HEK293T (cell line): ENCODE data around the gene DIPK1A.

Experiments used
- CTCF ChIA-PET: fragments of 350-600 bp; formaldehyde crosslinking; extraction: SDS; loops from one replicate; lab custom pipeline; 2021; ENCODE audit warnings: antibody characterized with exemption, inconsistent platforms; lab: Yijun Ruan, JAX
- POLR2A ChIA-PET: fragments of 350-600 bp; formaldehyde crosslinking; extraction: SDS; loops from one replicate; lab custom pipeline; 2020; ENCODE audit warnings: antibody characterized with exemption, inconsistent platforms; lab: Yijun Ruan, JAX
- DNase-seq: peaks from one replicate; pipeline ENCODE4 v3.0.0; 2012; ENCODE audit warnings: mixed read lengths; ENCODE audit errors: extremely low spot score
- ARNT ChIP-seq: fragments of 450-650 bp; IDR thresholded peaks from 2 replicates; pipeline ENCODE4 v1.6.1; 2017; ENCODE audit warnings: mild to moderate bottlenecking
- BHLHE40 ChIP-seq: fragments of 450-650 bp; IDR thresholded peaks from 2 replicates; pipeline ENCODE4 v1.6.1; 2016; ENCODE audit warnings: mild to moderate bottlenecking, moderate library complexity, borderline replicate concordance
- CTBP1 ChIP-seq: fragments of 450-650 bp; IDR thresholded peaks from 2 replicates; pipeline ENCODE4 v1.6.1; 2016; ENCODE audit warnings: borderline replicate concordance
- ELF4 ChIP-seq: fragments of 450-650 bp; IDR thresholded peaks from 2 replicates; pipeline ENCODE4 v1.6.1; 2017; ENCODE audit warnings: antibody characterized with exemption
- FOXA1 ChIP-seq: fragments of 450-650 bp; IDR thresholded peaks from 2 replicates; pipeline ENCODE4 v1.6.1; 2016; ENCODE audit warnings: mild to moderate bottlenecking
- FOXK2 ChIP-seq: fragments of 450-650 bp; IDR thresholded peaks from 2 replicates; pipeline ENCODE4 v1.6.1; 2016; ENCODE audit warnings: mild to moderate bottlenecking
- FOXM1 ChIP-seq: fragments of 450-650 bp; IDR thresholded peaks from 2 replicates; pipeline ENCODE4 v1.6.1; 2017; ENCODE audit warnings: mild to moderate bottlenecking, borderline replicate concordance
- HDGF ChIP-seq: fragments of 450-650 bp; IDR thresholded peaks from 2 replicates; pipeline ENCODE4 v1.6.1; 2017; ENCODE audit warnings: antibody characterized with exemption, borderline replicate concordance
- L3MBTL2 ChIP-seq: fragments of 450-650 bp; conservative IDR thresholded peaks from 2 replicates; pipeline ENCODE4 v1.6.1; 2016; ENCODE audit warnings: mild to moderate bottlenecking
- LEF1 ChIP-seq: fragments of 450-650 bp; IDR thresholded peaks from 2 replicates; pipeline ENCODE4 v1.6.1; 2017; ENCODE audit warnings: mild to moderate bottlenecking, borderline replicate concordance
- NFRKB ChIP-seq: fragments of 450-650 bp; IDR thresholded peaks from 2 replicates; pipeline ENCODE4 v1.6.1; 2016; ENCODE audit warnings: mild to moderate bottlenecking, moderate library complexity
- SP1 ChIP-seq: fragments of 450-650 bp; IDR thresholded peaks from 2 replicates; pipeline ENCODE4 v1.6.1; 2017
- SUZ12 ChIP-seq: fragments of 450-650 bp; IDR thresholded peaks from 2 replicates; pipeline ENCODE4 v1.6.1; 2016; ENCODE audit warnings: mild to moderate bottlenecking
- TARDBP ChIP-seq: fragments of 450-650 bp; IDR thresholded peaks from 2 replicates; pipeline ENCODE4 v1.6.1; 2016
- ZNF384 ChIP-seq: fragments of 450-650 bp; IDR thresholded peaks from 2 replicates; pipeline ENCODE4 v1.6.1; 2016
- TF ChIP-seq, protein P1 (sequence below): fragments of 450-650 bp; IDR thresholded peaks from 2 replicates; pipeline ENCODE4 v1.6.1; 2016

Gene DIPK1A

DNA sequence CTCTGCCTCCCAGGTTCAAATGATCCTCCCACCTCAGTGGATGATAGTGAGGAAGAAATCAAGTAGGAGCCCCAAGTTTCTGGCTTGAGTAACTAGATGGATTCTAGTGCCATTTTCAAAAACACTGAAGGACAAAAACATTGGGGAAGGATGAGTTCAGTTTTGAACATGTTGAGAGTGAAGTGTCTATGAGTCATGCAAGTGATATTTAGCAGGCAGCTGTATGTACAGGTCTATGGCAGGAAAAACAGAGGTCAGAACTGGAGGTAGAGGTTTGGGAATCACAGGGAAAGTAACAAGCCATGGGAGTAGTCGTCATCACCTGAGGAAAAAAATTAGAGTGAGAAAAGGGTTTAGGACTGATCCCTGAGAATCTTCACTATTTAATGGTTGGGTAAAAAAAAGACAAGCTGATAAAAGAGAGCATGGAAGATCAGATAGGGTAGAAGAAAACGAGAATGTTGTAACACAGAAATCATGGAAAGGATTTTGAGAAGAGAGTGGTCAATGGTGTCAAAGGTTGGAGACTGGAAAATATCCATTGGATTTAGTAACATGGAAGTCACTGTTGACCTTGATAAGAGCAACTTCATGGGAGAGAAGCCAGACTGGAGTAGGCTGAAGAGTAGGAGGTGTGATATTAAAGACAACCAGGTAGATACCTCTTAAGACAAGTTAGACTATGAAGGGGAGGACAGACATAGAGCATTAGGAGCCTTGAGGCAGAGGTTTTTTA, 53.1 kb downstream of the DIPK1A start:
- DNase-seq, result no peak
- POLR2A ChIA-PET, result no interaction called here
- TF ChIP-seq ZNF384, result no peak
- TF ChIP-seq FOXM1, result no peak
- TF ChIP-seq FOXA1, result no peak
- no peak for TF ChIP-seq LEF1
- no peak for TF ChIP-seq SP1
- TF ChIP-seq NFRKB, result no peak
- TF ChIP-seq BHLHE40, result no peak
- TF ChIP-seq, protein P1, sequence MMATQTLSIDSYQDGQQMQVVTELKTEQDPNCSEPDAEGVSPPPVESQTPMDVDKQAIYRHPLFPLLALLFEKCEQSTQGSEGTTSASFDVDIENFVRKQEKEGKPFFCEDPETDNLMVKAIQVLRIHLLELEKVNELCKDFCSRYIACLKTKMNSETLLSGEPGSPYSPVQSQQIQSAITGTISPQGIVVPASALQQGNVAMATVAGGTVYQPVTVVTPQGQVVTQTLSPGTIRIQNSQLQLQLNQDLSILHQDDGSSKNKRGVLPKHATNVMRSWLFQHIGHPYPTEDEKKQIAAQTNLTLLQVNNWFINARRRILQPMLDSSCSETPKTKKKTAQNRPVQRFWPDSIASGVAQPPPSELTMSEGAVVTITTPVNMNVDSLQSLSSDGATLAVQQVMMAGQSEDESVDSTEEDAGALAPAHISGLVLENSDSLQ, result no peak
- TF ChIP-seq ARNT, result no peak
- TF ChIP-seq SUZ12, result no peak
- TF ChIP-seq TARDBP, result no peak
- no peak for TF ChIP-seq L3MBTL2
- TF ChIP-seq FOXK2, result no peak
- no peak for TF ChIP-seq ELF4
- CTCF ChIA-PET, result no interaction called here

DNA sequence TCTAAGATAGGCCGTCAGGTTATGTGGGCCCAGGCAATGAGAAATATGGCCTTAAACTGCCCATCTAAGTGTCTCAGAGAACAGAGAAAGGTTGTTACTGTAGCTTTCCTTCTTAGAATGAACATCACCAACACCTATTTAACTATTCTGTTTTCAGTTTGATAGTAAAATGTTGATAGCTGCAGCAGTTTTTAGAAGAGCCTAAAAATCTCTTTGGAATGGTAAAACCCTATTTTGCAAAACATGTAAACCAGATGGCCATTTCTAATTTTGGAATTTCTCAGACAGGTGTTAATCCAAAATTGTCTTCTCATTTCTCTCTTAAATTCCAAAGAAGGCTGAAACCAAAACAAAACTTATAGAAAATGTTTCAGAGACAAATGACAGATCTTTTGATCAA, 57.5 kb downstream of the DIPK1A start:
- DNase-seq, result no peak
- TF ChIP-seq LEF1 (no peak), FOXK2 (no peak), FOXM1 (no peak), HDGF (no peak), L3MBTL2 (no peak), SUZ12 (no peak), ELF4 (no peak), ZNF384 (no peak), SP1 (no peak), FOXA1 (no peak), BHLHE40 (no peak), NFRKB (no peak), TARDBP (no peak), CTBP1 (no peak), ARNT (no peak)
- TF ChIP-seq, protein P1, result no peak
- ChIA-PET POLR2A (no interaction called here), CTCF (interaction anchor here (0.7 kb wide), 1 partner anchor 10 kb away, joined by 4 read pairs; no protein-coding TSS in a partner anchor)

DNA sequence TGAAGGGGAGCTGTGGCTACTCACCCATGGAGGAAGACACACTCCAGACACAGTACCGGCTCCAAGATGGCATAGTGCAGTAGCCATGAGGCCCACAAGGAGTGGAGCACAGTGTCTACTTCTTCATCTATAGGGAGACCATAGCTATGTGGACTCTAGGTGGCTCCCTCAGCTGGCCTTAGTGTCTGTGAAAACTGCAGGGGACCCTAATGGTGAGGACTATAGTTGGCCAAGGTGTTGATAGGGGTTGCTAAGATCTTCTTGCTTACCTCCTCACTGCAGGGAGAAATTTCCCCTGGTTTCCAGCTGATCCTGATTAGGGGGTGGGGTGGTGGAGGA, 58.9 kb downstream of the DIPK1A start:
- CTCF ChIA-PET, result no interaction called here
- POLR2A ChIA-PET, result no interaction called here
- TF ChIP-seq FOXM1 (no peak), FOXA1 (no peak), TARDBP (no peak), BHLHE40 (no peak), CTBP1 (no peak), LEF1 (no peak), SUZ12 (no peak), FOXK2 (no peak), ARNT (no peak), SP1 (no peak), HDGF (no peak), L3MBTL2 (no peak), ZNF384 (no peak), NFRKB (no peak), ELF4 (no peak)
- TF ChIP-seq, protein P1, result no peak
- no peak for DNase-seq

DNA sequence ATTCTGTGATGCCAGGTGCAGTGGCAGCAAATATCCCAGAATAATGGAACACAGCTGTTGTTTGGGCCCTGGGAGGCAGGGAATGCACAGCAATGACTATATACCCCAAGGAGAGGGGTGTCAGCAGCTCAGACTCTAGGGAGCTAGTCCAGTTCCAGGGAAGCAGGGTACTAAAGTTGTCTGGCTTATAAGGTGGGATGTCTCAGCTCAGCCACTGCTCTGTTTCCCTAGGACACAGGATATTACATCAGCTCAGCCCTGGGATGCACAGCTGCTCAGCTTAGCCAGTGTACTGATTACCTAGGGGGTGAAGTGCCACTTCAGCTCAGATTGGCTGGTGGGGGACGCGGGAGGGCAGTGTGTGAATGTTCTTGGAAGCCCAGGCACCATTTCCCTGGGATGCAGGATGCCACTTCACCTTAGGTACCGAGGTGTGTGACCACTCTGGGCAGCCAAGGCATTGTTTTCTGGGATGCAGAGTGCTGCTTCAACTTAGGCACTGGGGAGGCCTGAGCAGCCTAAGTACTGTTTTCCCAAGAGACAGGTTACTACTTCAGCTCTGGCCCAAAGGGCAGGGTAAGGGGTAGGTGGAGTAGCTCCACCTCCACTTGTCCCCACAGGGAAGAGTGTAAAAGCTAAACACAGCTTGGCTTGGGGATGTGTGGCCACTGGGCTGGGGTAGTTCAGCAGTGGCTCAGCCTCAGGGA, 59.4 kb downstream of the DIPK1A start:
- no peak for DNase-seq
- ChIA-PET POLR2A (no interaction called here), CTCF (no interaction called here)
- no peak for TF ChIP-seq SP1
- TF ChIP-seq, protein P1, result no peak
- TF ChIP-seq ZNF384, result no peak
- TF ChIP-seq LEF1, result no peak
- no peak for TF ChIP-seq L3MBTL2

DNA sequence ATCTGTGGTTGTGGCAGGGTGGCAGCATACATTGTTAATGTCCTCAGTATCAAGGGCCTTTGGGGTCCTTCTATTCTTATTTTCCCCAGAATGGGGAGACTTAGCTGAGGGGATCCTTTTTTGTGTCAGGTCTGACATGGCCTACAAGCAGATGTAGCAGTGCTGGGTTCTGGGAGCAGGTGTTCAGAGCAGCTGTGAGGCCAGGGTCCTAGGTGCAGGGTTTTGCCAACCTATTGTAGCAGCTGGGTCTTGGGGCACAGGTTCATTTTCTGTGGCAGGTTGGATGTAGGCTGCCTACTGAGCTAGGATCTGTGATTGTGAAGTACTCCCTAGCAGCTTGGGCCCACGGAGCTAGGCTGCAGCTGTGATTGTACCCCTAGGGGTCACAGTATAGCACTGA, 60.1 kb downstream of the DIPK1A start:
- ChIA-PET CTCF (interaction anchor here (0.6 kb wide), 1 partner anchor 13 kb away, joined by 3 read pairs; no protein-coding TSS in a partner anchor), POLR2A (interaction anchor here (0.6 kb wide), 1 partner anchor 22 kb away, joined by 3 read pairs; no protein-coding TSS in a partner anchor)
- TF ChIP-seq NFRKB (no peak), FOXK2 (no peak), BHLHE40 (no peak), LEF1 (no peak), ZNF384 (no peak), ELF4 (no peak), HDGF (no peak), ARNT (no peak), TARDBP (no peak), CTBP1 (no peak), FOXM1 (no peak), FOXA1 (no peak), L3MBTL2 (no peak), SP1 (no peak), SUZ12 (no peak)
- TF ChIP-seq, protein P1, result no peak
- no peak for DNase-seq
